ENCODE data around the gene FBXL7. TPM values are rescaled to one million over a fixed set of nuclear protein-coding genes. Genes with fewer than 3 reads are reported as not detected.

Gene FBXL7
- total RNA-seq, 4 donors from 2014 or later, result 5.7 to 47.4 (median 6.3) TPM

DNA sequence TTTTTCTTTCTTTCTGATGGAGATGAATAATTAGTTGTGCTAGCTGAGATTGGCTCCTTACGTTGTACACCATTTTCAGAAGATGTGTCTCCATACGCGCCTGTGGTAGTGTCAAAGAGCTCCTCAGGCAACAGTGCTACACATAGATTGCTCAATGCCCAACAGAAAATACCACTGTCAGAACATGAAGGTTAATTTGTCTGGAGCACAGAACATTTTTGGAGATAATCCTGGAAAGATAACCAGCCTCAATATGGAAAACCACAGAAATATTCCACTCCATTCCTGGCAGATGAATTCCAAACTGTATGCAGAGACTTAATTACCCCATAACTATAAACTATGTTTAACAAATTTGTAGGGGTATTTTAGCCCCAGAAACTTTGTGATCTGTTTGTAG lies 446.0 kb downstream of the FBXL7 start:
- 96 to 100% methylated on average over 1 to 3 of the region's 3 CpGs for WGBS, 2 donors (ENCODE audit: low coverage in 1 of 2)

DNA sequence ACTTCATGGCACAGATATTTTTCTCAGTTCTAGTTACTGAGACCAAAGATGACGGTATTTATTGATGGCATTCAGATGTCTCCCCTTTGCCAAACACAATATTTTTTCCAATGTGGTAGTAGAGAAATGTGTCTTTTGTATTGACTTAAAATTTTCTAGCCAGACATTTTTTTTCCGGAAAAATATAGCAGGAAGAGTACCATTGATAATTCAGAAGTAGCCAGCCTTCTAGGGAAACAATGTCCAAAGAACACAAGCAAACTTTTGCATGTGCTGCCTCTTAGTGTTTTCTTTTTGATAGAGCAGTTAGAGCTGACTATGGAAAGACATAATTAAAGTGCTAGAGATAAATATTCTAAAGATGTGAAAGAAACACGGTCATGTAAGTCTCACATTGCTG lies 448.2 kb downstream of the FBXL7 start:
- Histone ChIP-seq H3K4me1 (no peaks in the 10 kb centered on the region), H3K36me3 (no peaks in the 10 kb centered on the region), H3K27ac (no peak overlapping the region), H3K27me3 (no peaks in the 10 kb centered on the region), H3K4me3 (no peak overlapping the region), H3K9me3 (no peaks in the 10 kb centered on the region)
- TF ChIP-seq, protein P1, sequence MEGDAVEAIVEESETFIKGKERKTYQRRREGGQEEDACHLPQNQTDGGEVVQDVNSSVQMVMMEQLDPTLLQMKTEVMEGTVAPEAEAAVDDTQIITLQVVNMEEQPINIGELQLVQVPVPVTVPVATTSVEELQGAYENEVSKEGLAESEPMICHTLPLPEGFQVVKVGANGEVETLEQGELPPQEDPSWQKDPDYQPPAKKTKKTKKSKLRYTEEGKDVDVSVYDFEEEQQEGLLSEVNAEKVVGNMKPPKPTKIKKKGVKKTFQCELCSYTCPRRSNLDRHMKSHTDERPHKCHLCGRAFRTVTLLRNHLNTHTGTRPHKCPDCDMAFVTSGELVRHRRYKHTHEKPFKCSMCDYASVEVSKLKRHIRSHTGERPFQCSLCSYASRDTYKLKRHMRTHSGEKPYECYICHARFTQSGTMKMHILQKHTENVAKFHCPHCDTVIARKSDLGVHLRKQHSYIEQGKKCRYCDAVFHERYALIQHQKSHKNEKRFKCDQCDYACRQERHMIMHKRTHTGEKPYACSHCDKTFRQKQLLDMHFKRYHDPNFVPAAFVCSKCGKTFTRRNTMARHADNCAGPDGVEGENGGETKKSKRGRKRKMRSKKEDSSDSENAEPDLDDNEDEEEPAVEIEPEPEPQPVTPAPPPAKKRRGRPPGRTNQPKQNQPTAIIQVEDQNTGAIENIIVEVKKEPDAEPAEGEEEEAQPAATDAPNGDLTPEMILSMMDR (IDR thresholded peaks at IDR 0.05), result no peak
- TF ChIP-seq EP300 (IDR thresholded peaks at IDR 0.05; ENCODE audit: low read depth), result no peak
- TF ChIP-seq POLR2AphosphoS5 (IDR thresholded peaks at IDR 0.05), result no peak
- no peak for TF ChIP-seq POLR2A (IDR thresholded peaks at IDR 0.05)
- WGBS, 2 donors (ENCODE audit: low coverage in 1 of 2), result 56 to 68% methylated on average over 3 of the region's 3 CpGs
- in situ Hi-C loops (cut with MboI; ENCODE audit: low pct_ligation_motif_present in 1 of 4, low pct_unique_long_range_greater_than_20kb in 1 of 4, low sequenced_read_pairs in 3 of 4), result no loop called here
- intact Hi-C loops (cut with DNase I; ENCODE audit: low total_unique reads), result no loop called here
- DNase-seq, result no peak

More for the DNA sequence above, 446.0 kb downstream of the FBXL7 start:
- Histone ChIP-seq H3K9me3 (no peaks in the 10 kb centered on the region), H3K27me3 (no peaks in the 10 kb centered on the region), H3K36me3 (no peaks in the 10 kb centered on the region), H3K4me1 (no peaks in the 10 kb centered on the region), H3K4me3 (no peak overlapping the region), H3K27ac (no peak overlapping the region)
- no peak for DNase-seq
- intact Hi-C loops (cut with DNase I; ENCODE audit: low total_unique reads) (no loop called here), in situ Hi-C loops (cut with MboI; ENCODE audit: low pct_ligation_motif_present in 1 of 4, low pct_unique_long_range_greater_than_20kb in 1 of 4, low sequenced_read_pairs in 3 of 4) (no loop called here)
- TF ChIP-seq POLR2AphosphoS5 (IDR thresholded peaks at IDR 0.05) (no peak), EP300 (IDR thresholded peaks at IDR 0.05; ENCODE audit: low read depth) (no peak), POLR2A (IDR thresholded peaks at IDR 0.05) (no peak)
- TF ChIP-seq, protein P1 (IDR thresholded peaks at IDR 0.05), result no peak

- DNase-seq, result no peak
- intact Hi-C loops (cut with DNase I; ENCODE audit: low total_unique reads) (no loop called here), in situ Hi-C loops (cut with MboI; ENCODE audit: low pct_ligation_motif_present in 1 of 4, low pct_unique_long_range_greater_than_20kb in 1 of 4, low sequenced_read_pairs in 3 of 4) (no loop called here)
- H3K36me3 ChIP-seq, result no peaks in the 10 kb centered on the region
- no peaks in the 10 kb centered on the region for H3K9me3 ChIP-seq
- no peak overlapping the region for H3K4me3 ChIP-seq
- no peaks in the 10 kb centered on the region for H3K4me1 ChIP-seq
- TF ChIP-seq, protein P1 (IDR thresholded peaks at IDR 0.05), result no peak
- TF ChIP-seq POLR2AphosphoS5 (IDR thresholded peaks at IDR 0.05) (no peak), EP300 (IDR thresholded peaks at IDR 0.05; ENCODE audit: low read depth) (no peak), POLR2A (IDR thresholded peaks at IDR 0.05) (no peak)
- H3K27me3 ChIP-seq, result no peaks in the 10 kb centered on the region
- WGBS, 2 donors (ENCODE audit: low coverage in 1 of 2), result 65 to 86% methylated on average over 1 to 3 of the region's 3 CpGs
- H3K27ac ChIP-seq, result no peak overlapping the region
These were observed 451.1 kb downstream of the FBXL7 start for GRCh38 chr5:15951126-15951525.

DNA sequence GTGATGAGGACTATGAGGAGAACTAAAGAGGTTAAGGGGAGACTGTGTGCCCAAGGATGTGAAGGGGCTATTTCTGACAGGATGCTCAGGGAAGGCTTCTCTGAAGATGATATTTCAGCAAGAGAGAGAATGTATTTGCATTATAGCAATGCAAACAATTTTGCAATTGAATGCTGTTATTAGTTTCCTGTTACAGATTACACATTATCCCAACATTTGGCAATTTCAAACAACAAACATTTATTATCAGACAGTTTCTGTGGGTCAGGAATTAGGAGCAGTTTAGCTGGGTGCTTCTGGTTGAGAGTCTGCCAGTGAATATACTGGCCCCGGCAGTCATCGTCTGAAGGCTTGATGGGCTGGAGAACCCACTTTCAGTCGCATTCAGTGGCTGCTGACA lies 451.6 kb downstream of the FBXL7 start:
- H3K4me1 ChIP-seq, result no peaks in the 10 kb centered on the region
- TF ChIP-seq, protein P1 (IDR thresholded peaks at IDR 0.05), result no peak
- in situ Hi-C loops (cut with MboI; ENCODE audit: low pct_ligation_motif_present in 1 of 4, low pct_unique_long_range_greater_than_20kb in 1 of 4, low sequenced_read_pairs in 3 of 4) (no loop called here), intact Hi-C loops (cut with DNase I; ENCODE audit: low total_unique reads) (no loop called here)
- no peak overlapping the region for H3K4me3 ChIP-seq
- DNase-seq, result no peak
- H3K9me3 ChIP-seq, result no peaks in the 10 kb centered on the region
- 89 to 100% methylated on average over 2 to 3 of the region's 3 CpGs for WGBS, 2 donors (ENCODE audit: low coverage in 1 of 2)
- no peak overlapping the region for H3K27ac ChIP-seq
- H3K27me3 ChIP-seq, result no peaks in the 10 kb centered on the region
- no peaks in the 10 kb centered on the region for H3K36me3 ChIP-seq

Measured in transverse colon (tissue), 4 donors.